PC-9 (cell line): Measurements from ENCODE around the gene TBCE. TPM values are rescaled to one million over a fixed set of nuclear protein-coding genes. Genes with fewer than 3 reads are reported as not detected.

Source experiments
- BruUV-seq: library from RNA; stranded (reverse); fragments of 400-500 nt; replicated peaks from 2 replicates; lab custom pipeline; 2021; lab: Mats Ljungman, UMichigan
- CTCF ChIA-PET: fragments of 300-600 bp; sonication (Branson Sonifier 250); formaldehyde crosslinking; loops from one replicate; lab custom pipeline; 2022; ENCODE audit warnings: antibody characterized with exemption; lab: Charles Lee
- POLR2A ChIA-PET: fragments of 300-600 bp; sonication (Branson Sonifier 250); formaldehyde crosslinking; loops from one replicate; lab custom pipeline; 2022; ENCODE audit warnings: antibody characterized with exemption; ENCODE audit not compliant: unreplicated experiment; lab: Charles Lee
- DNase-seq, 2 experiments: peaks; one replicate each; pipeline versions ENCODE4 v3.0.0 to v3.0.0-alpha.2; 2015 to 2022; ENCODE audit warnings: mixed read lengths in 1 of 2
- H2AFZ ChIP-seq: fragments of 200-600 bp; sonication (generic); 2 replicates; pipeline ENCODE4 v1.8.1; 2017; ENCODE audit warnings: antibody characterized with exemption
- H3F3A ChIP-seq: fragments of 200-600 bp; sonication (generic); 2 replicates; pipeline ENCODE4 v1.8.1; 2017; ENCODE audit warnings: antibody characterized with exemption, mild to moderate bottlenecking, low read depth; ENCODE audit not compliant: insufficient read depth
- H3K27ac ChIP-seq: fragments of 200-600 bp; sonication (generic); 2 replicates; pipeline ENCODE4 v1.6.1; 2016; ENCODE audit warnings: mixed run types
- H3K27me3 ChIP-seq: fragments of 200-600 bp; sonication (generic); 2 replicates; pipeline ENCODE4 v1.6.1; 2016; ENCODE audit warnings: low read depth, mixed run types; ENCODE audit not compliant: insufficient read depth
- H3K36me3 ChIP-seq: fragments of 200-600 bp; sonication (generic); 2 replicates; pipeline ENCODE4 v1.6.1; 2016; ENCODE audit warnings: low read depth, mixed run types
- H3K4me1 ChIP-seq: fragments of 200-600 bp; sonication (generic); replicated peaks from 2 replicates; pipeline ENCODE4 v1.6.1; 2016; ENCODE audit warnings: mixed run types; ENCODE audit not compliant: insufficient read depth
- H3K4me2 ChIP-seq: fragments of 200-600 bp; sonication (generic); 2 replicates; pipeline ENCODE4 v1.6.1; 2017; ENCODE audit warnings: mixed run types
- H3K4me3 ChIP-seq: fragments of 200-600 bp; sonication (generic); 2 replicates; pipeline ENCODE4 v1.6.1; 2016; ENCODE audit warnings: mixed run types
- H3K79me2 ChIP-seq: fragments of 200-600 bp; sonication (generic); 2 replicates; pipeline ENCODE4 v1.6.1; 2017; ENCODE audit warnings: low read depth, mixed run types
- H3K9me2 ChIP-seq: fragments of 200-600 bp; sonication (generic); 2 replicates; pipeline ENCODE4 v1.8.1; 2017; ENCODE audit warnings: mild to moderate bottlenecking; ENCODE audit not compliant: insufficient read depth
- H3K9me3 ChIP-seq: fragments of 200-600 bp; sonication (generic); 2 replicates; pipeline ENCODE4 v1.8.1; 2016; ENCODE audit warnings: low read depth; ENCODE audit not compliant: insufficient read depth
- H4K20me1 ChIP-seq: fragments of 200-600 bp; sonication (generic); 2 replicates; pipeline ENCODE4 v1.8.1; 2017; ENCODE audit not compliant: insufficient read depth
- EZH2 ChIP-seq: fragments of 200-600 bp; sonication (generic); IDR thresholded peaks from 2 replicates; pipeline ENCODE4 v1.8.0; 2017; ENCODE audit warnings: antibody characterized with exemption, low read depth
- intact Hi-C: fragments of 100-400 bp; cut with micrococcal nuclease; formaldehyde crosslinking; loops from one replicate; pipeline ENCODE4 v1.10.0; 2022; ENCODE audit not compliant: unreplicated experiment
- total RNA-seq: library from RNA; stranded (reverse); gene quantifications from 2 replicates; pipeline ENCODE4 v1.2.3, GENCODE V29; 2021
- TF ChIP-seq, protein P1 (sequence below): fragments of 200-600 bp; sonication (generic); conservative IDR thresholded peaks from 2 replicates; pipeline ENCODE4 v1.6.1; 2017; ENCODE audit warnings: mixed run types, antibody characterized with exemption, mild to moderate bottlenecking, moderate library complexity

TBCE gene
- total RNA-seq, 1 experiment from 2014 or later, result 18.9 TPM

DNA sequence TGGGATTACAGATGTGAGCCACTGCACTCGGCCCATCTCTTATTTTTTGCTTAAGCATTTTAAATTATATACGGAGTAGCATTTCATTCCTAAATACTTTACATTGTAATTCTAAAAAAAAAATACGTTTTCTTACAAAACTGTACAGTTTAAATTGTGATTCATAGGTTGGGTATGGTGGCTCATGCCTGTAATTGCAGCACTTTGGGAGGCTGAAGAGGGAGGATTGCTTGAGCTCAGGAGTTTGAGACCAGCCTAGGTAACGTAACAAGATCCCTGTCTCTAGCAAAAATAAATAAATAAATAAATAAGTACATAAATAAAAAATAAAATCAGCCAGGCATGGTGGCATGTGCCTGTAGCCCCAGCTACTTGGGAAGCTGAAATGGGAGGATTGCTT is 24.6 kb downstream of the TBCE start:
- H3K79me2 ChIP-seq, result peaks cover 40% of the 10 kb centered on the region
- H3K4me2 ChIP-seq, result no peak overlapping the region
- peaks cover 4% of the 10 kb centered on the region; the same call in 1 of the 2 replicates for H3F3A ChIP-seq
- no peaks in the 10 kb centered on the region for H3K4me1 ChIP-seq
- H2AFZ ChIP-seq, result no peak overlapping the region
- CTCF ChIA-PET, result interaction anchor here (0.7 kb wide), 1 partner anchor 33 kb away, joined by 6 read pairs; no protein-coding TSS in a partner anchor
- intact Hi-C loops, result no loop called here
- no TSS peak for BruUV-seq
- H4K20me1 ChIP-seq, result no peaks in the 10 kb centered on the region
- no peaks in the 10 kb centered on the region for H3K9me2 ChIP-seq
- peaks cover 3% of the 10 kb centered on the region; the same call in 1 of the 2 replicates for H3K36me3 ChIP-seq
- POLR2A ChIA-PET, result interaction anchor here (0.6 to 0.7 kb wide), 2 partner anchors 13 to 24 kb away, joined by 6 to 13 read pairs; partner anchors contain the start of gene TBCE
- DNase-seq, result no peak
- TF ChIP-seq, protein P1, sequence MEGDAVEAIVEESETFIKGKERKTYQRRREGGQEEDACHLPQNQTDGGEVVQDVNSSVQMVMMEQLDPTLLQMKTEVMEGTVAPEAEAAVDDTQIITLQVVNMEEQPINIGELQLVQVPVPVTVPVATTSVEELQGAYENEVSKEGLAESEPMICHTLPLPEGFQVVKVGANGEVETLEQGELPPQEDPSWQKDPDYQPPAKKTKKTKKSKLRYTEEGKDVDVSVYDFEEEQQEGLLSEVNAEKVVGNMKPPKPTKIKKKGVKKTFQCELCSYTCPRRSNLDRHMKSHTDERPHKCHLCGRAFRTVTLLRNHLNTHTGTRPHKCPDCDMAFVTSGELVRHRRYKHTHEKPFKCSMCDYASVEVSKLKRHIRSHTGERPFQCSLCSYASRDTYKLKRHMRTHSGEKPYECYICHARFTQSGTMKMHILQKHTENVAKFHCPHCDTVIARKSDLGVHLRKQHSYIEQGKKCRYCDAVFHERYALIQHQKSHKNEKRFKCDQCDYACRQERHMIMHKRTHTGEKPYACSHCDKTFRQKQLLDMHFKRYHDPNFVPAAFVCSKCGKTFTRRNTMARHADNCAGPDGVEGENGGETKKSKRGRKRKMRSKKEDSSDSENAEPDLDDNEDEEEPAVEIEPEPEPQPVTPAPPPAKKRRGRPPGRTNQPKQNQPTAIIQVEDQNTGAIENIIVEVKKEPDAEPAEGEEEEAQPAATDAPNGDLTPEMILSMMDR, result no peak
- no peak for TF ChIP-seq EZH2
- no peaks in the 10 kb centered on the region for H3K27me3 ChIP-seq
- H3K9me3 ChIP-seq, result no peaks in the 10 kb centered on the region
- no peak overlapping the region for H3K4me3 ChIP-seq
- no peak overlapping the region for H3K27ac ChIP-seq

DNA sequence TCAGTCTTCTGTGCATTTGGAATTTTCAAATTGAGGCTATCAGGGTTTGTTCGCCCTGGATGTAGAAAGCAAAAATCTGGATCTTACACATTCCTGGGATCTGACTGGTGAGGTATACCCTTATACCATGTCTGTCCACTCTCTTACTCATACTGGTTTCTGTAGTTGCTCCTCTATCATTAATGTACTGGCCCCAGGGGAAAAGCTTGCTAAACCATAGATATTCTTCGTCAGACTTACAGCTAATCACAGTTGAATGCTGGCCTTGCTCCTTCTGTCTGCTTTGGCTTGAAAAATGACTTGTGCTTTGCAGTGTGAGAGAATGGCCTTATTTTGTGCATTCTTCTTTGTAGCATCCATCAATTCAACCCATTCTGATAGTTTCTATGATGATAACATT is 30.5 kb downstream of the TBCE start:
- ChIA-PET CTCF (interaction anchor here (0.7 kb wide), 1 partner anchor 451 kb away, joined by 6 read pairs; no protein-coding TSS in a partner anchor), POLR2A (interaction anchor here (0.6 kb wide), 1 partner anchor 445 kb away, joined by 8 read pairs; no protein-coding TSS in a partner anchor)
- Histone ChIP-seq H3F3A (peaks cover 41% of the 10 kb centered on the region), H3K9me3 (no peaks in the 10 kb centered on the region), H3K27ac (peak overlapping the region; percentile 71), H3K79me2 (peaks cover 72% of the 10 kb centered on the region), H3K4me1 (peaks cover 44% of the 10 kb centered on the region), H3K36me3 (peaks cover 3% of the 10 kb centered on the region; the same call in 1 of the 2 replicates), H3K9me2 (no peaks in the 10 kb centered on the region), H3K4me2 (peak overlapping the region; percentile 41), H3K4me3 (no peak overlapping the region), H3K27me3 (no peaks in the 10 kb centered on the region), H4K20me1 (no peaks in the 10 kb centered on the region), H2AFZ (no peak overlapping the region)
- DNase-seq, result peak; percentile 48 to 94
- BruUV-seq, result no TSS peak
- TF ChIP-seq EZH2, result no peak
- TF ChIP-seq, protein P1, result no peak
- intact Hi-C loops, result no loop called here

DNA sequence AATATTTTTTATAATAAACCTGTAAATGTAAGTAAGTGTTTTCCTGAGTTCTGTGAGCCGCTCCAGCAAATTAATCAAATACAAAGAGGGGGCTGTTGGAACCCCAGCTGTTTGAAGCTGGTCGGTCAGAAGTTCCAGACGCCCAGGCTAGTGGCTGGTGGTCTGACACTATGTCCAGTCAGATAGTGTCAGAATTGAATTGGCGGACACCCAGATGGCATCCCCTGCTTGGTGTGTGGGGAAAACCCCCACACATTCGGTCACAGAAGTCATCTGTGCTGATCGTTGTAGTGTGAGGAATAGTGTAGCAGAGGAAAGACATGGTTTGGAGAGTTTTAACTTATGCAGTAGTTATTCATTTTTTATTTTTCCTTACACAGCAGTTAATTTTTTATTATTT is 32.4 kb downstream of the TBCE start:
- ChIA-PET CTCF (no interaction called here), POLR2A (no interaction called here)
- no peak for DNase-seq
- Histone ChIP-seq H3K27me3 (no peaks in the 10 kb centered on the region), H3K36me3 (peaks cover 3% of the 10 kb centered on the region; the same call in 1 of the 2 replicates), H4K20me1 (no peaks in the 10 kb centered on the region), H3K27ac (no peak overlapping the region), H3K79me2 (peaks cover 74% of the 10 kb centered on the region), H3K4me3 (no peak overlapping the region), H2AFZ (no peak overlapping the region), H3K4me1 (peaks cover 63% of the 10 kb centered on the region), H3F3A (peaks cover 58% of the 10 kb centered on the region), H3K4me2 (no peak overlapping the region), H3K9me2 (no peaks in the 10 kb centered on the region), H3K9me3 (no peaks in the 10 kb centered on the region)
- no peak for TF ChIP-seq EZH2
- TF ChIP-seq, protein P1, result no peak
- no TSS peak for BruUV-seq
- intact Hi-C loops, result no loop called here
